Activated CD8-positive, alpha-beta memory T cell treated with anti-CD3 and anti-CD28 coated beads, Interleukin-2, amount 50 U/mL, for 1 hour (primary cell): ENCODE data around the gene ARHGAP29.

Experiments used
- DNase-seq: peaks from one replicate; pipeline ENCODE4 v3.0.0-alpha.2; 2020; ENCODE audit errors: extremely low read depth

The ARHGAP29 gene

DNA sequence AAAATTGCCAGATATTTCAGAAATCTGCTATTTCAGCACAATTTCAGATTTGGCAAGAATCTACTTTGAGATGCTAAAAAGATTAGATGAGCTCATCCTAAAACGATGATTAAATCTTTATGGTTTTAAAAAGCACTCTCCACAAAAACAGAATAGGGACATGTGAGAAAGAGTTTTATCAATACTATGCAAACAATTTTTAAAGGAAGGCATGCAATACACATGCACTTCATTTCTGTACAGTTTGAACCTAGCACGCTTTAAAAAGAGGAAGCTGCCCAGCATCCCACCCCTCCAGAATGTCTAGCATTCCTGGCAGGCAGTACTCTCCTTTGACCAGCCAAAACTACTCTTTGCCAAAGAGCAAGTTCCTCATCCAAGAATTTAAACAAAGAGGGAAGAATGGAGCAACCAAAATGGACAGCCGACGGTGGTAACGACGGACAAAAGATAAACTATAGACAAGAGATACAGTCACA lies 1.3 kb downstream of the ARHGAP29 start:
- DNase-seq: no peak

DNA sequence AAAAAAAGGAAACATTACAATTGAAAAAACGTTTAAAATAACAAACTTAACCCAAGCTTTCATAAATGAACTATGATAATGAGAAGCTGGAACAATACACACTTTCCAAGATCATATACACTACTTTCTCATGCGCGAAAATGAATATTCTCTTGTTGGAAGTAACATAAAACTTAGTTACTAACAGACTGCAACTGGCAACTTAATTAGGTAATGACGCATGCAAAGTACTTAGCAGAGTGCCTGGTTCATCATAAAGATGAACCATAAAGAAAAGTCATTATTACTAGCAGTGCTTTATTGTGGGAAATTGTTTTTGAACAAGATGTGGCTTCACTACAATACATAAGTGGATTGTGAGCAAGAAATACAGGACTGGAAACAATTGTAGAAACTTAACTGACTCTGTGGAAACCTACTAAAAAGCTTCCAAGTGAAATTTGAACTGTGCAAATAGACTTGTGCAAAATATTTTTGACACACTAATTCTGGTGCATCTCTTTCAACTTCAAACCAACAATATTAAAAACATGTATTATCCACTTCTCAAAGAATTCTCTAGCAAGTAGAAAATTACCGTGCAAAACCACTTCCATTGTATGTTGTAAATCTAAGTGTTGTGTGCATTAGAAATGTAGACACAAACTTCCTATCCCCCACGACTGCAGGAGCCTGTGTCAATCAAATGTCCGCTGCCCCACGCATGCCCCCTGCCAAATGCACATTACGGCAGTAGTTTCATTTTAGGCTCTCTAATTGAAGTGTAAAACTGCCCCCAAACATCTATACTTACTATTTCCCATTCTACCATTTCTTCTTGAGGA lies 2.0 kb downstream of the ARHGAP29 start:
- DNase-seq: no peak

- DNase-seq: no peak
These were observed 2.8 kb downstream of the ARHGAP29 start for GRCh38 chr1:94234615-94235014.

GRCh38 chr1:94231746-94232145 lies 5.6 kb downstream of the ARHGAP29 start:
- no peak for DNase-seq

DNA sequence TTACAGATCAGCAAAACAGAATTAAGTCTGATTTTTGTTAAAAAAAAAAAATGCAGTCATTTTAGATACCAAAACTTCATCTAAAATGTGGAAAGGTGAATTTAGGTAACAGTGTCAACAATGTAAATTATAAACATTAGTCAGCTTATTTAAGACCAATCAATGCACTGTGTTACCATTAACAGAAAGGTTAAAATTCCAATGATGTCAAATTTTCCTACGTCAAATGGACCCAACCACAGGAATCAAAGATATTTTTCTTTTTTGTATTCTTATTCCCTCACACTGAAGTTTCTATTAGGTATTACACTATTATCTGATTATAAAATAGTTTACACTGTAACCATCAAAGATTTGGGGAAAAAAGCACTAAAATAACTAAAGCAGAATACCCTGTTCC lies 6.5 kb downstream of the ARHGAP29 start:
- no peak for DNase-seq

GRCh38 chr1:94228640-94229375 lies 8.6 kb downstream of the ARHGAP29 start:
- no peak for DNase-seq

DNA sequence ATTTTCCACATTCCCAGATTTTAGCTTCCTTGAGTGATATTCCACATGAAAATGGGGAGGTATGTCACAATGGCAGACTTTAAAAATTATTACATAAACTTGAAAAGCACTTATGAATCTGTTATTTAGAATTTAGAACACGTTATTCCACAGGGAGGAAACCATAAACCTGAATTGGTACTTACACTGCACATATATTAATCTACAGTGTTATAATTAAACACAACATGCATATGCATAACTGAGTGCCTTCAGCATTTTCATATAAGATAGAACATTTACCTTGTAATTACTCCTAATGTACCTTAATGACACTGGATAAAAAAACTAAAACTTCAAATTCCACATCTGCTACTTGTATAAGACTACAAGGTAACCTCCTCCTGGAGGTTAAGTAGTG lies 9.8 kb downstream of the ARHGAP29 start:
- no peak for DNase-seq

GRCh38 chr1:94225845-94226244 lies 11.5 kb downstream of the ARHGAP29 start:
- no peak for DNase-seq

DNA sequence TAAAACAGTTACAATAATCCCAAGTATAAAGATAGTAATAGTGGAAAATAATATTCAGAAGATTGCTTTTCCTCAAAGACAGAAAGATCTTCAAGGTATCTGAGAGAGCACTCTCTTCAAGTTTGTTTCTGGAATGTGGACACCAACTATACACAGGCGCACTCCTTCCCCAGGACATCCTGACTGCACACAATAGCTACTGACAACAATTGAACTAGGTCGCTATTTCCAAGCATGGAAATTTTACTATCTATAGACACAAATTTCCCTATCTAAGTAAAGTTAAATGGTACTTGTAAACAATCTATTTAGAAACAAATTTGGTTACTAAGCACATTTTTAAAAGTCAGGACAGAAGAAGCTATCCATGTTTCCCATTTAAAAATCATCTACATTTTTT lies 19.1 kb downstream of the ARHGAP29 start:
- DNase-seq: no peak

- DNase-seq: no peak
These were observed 21.4 kb downstream of the ARHGAP29 start for GRCh38 chr1:94215955-94216354.

GRCh38 chr1:94209982-94210381 lies 27.4 kb downstream of the ARHGAP29 start:
- no peak for DNase-seq

DNA sequence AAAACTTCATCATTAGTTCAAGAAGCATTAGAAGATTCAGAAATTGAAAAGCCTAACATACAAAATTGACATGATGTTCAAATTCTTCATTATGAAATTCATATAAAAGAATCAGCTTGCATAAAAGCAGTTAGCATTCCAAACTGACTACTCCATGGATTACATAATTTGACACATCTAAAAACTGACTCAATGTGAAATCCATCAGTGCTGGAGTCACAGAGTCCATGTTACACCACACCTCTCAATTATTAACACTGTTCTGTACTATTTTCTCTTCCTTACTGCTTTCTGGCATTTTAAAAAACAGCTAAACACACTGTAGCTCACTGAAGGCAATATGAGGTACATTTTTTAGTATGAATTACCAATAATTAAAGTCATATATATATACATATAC lies 28.0 kb downstream of the ARHGAP29 start:
- DNase-seq: no peak

GRCh38 chr1:94207695-94208094 lies 29.7 kb downstream of the ARHGAP29 start:
- no peak for DNase-seq

- no peak for DNase-seq
These were observed 31.7 kb downstream of the ARHGAP29 start for GRCh38 chr1:94205639-94206038.

DNA sequence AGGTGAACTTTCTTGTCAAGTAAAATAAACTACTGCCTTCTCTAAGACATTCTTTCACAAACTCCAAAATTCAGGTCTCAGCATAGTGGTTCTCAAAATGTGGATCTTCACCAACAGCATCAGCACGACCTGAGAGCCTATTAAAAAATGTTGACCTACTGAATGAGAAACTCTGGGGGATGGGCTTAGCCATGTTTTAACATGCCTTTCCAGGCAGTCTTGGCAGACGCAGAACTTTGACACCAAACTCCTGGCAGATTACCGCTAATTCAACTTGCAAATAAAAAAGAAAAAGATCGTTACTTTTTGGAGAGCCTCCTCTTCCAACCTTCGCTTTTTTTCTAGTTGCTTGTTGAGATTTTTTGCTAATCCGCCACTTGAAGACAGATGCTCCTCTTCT lies 35.1 kb downstream of the ARHGAP29 start:
- DNase-seq: no peak

- no peak for DNase-seq
These were observed 38.0 kb downstream of the ARHGAP29 start for GRCh38 chr1:94199398-94199797.

- DNase-seq: no peak
These were observed 43.1 kb downstream of the ARHGAP29 start for GRCh38 chr1:94194079-94194865.

GRCh38 chr1:94193128-94193527 lies 44.3 kb downstream of the ARHGAP29 start:
- DNase-seq: no peak

DNA sequence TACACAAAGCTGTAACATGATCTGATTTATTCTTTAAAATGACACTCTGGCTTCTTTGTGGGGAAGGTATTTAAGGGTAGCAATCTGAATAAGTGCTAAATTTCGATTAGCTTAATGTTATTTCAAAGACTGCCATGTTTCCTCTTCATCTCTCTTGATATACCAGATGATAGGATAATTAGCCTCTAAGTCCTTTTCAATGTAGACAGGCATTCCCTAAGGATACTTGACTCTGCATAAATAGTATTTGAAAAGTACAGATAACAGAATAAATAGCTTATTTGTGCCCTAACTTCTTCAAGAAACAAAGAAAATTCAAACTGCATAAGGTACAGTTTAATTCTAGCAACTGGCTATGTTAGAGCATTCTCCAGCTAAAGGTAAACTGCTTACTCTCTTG lies 46.2 kb downstream of the ARHGAP29 start:
- DNase-seq: no peak

DNA sequence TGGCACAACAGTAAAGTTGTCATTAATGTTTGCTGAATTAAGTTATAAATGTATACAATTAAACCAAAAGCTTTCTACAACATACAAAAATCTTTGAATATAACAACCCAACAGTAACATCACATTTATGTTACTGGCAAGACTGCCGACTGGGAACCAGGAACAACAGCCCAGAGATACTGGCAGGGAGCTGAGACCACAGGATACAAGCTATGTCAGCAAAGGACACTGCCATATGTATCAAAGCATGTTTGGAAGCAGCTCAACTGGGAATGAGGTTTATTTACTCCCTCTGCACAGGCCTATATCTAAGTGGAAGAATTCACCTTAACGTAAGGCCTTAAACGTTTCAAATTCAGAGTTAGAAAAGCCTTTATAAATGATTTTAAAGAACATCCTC lies 50.4 kb downstream of the ARHGAP29 start:
- DNase-seq: no peak

GRCh38 chr1:94183197-94183815 lies 54.1 kb downstream of the ARHGAP29 start:
- no peak for DNase-seq

DNA sequence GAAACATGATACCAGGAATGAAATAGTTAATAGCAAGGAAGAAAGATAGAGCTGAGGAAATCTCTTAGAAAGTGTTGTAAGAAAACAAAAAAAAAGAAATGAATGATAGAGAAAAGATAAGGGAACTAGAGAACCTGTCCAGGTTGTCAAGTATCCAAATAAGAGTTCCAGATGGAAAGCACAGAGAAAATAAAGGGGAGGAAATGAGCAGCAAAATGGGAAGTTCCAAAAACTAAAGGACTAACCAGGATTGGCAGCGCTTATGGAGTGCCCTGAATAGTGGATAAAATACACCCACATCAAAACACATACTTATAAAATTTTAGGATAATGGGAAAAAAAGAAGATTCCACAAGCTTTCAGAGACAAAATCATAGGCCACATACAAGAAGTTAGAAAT lies 55.2 kb downstream of the ARHGAP29 start:
- no peak for DNase-seq
